Stomach smooth muscle (tissue), 2 donors: ENCODE data around the gene LPIN2.
A peak's percentile ranks its signal among the peaks of the same experiment; 100 is the strongest.

Experiments
- H3K27ac ChIP-seq: one replicate; pipeline ENCODE4 v1.7.0; 2013; ENCODE audit warnings: mild to moderate bottlenecking, low read length, inconsistent platforms
- H3K27me3 ChIP-seq, 2 donors: one replicate each; pipeline ENCODE4 v1.7.0; 2013; ENCODE audit warnings: low read length in 2 of 2; ENCODE audit not compliant: insufficient read depth in 2 of 2, control insufficient read depth in 1 of 2
- H3K36me3 ChIP-seq, 2 donors: one replicate each; pipeline ENCODE4 v1.7.0; 2013; ENCODE audit warnings: low read length in 2 of 2; ENCODE audit not compliant: control insufficient read depth in 2 of 2, insufficient read depth in 2 of 2
- H3K4me1 ChIP-seq: one replicate; pipeline ENCODE4 v1.7.0; 2013; ENCODE audit warnings: low read length; ENCODE audit not compliant: control insufficient read depth, insufficient read depth
- H3K4me3 ChIP-seq, 2 donors: one replicate each; pipeline ENCODE4 v1.7.0; 2013; ENCODE audit warnings: low read length in 2 of 2
- H3K9ac ChIP-seq, 2 donors: one replicate each; pipeline ENCODE4 v1.7.0; 2013; ENCODE audit warnings: low read length in 2 of 2, mild to moderate bottlenecking in 1 of 2
- H3K9me3 ChIP-seq, 2 donors: one replicate each; pipeline ENCODE4 v1.7.0; 2013; ENCODE audit warnings: low read length in 2 of 2; ENCODE audit not compliant: control insufficient read depth in 2 of 2
- donor health status: healthy.
- donor health status: Pancreatic carcinoma.

Gene LPIN2

DNA sequence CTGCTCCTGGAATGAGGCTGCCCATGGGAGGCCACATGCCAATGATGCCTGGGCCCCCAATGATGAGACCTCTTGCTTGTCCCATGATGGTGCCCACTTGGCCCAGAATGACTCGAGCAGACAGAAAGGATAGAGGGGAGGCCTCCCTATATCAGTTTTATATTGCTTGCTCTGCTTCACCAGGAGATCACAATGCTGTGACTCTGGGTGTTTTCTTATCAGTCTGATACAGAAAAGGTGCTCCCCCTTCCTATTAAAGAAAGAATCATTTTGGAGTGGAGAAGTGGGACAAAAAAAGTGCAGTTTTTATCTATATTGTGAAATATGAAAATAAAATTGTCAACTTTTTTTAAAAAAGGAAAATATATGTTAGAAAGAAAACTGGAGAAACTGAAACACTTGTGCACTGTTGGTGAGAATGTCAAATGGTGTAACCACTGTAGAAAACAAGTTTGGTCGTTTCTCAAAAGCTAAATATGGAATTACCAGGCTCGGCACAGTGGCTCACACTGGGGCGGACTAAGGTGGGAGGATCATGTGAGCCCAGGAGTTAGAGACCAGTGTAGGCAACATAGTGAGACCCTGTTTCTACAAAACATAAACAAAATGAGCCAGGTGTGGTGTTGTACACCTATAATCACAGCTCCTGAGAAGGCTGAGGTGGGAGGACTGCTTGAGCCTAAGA is 21.8 kb downstream of the LPIN2 start:
- Histone ChIP-seq H3K27ac (no peak overlapping the region), H3K4me3 (no peak overlapping the region), H3K4me1 (no peaks in the 10 kb centered on the region), H3K9me3 (no peaks in the 10 kb centered on the region), H3K27me3 (no peaks in the 10 kb centered on the region), H3K36me3 (no peaks in the 10 kb centered on the region), H3K9ac (no peak overlapping the region)

DNA sequence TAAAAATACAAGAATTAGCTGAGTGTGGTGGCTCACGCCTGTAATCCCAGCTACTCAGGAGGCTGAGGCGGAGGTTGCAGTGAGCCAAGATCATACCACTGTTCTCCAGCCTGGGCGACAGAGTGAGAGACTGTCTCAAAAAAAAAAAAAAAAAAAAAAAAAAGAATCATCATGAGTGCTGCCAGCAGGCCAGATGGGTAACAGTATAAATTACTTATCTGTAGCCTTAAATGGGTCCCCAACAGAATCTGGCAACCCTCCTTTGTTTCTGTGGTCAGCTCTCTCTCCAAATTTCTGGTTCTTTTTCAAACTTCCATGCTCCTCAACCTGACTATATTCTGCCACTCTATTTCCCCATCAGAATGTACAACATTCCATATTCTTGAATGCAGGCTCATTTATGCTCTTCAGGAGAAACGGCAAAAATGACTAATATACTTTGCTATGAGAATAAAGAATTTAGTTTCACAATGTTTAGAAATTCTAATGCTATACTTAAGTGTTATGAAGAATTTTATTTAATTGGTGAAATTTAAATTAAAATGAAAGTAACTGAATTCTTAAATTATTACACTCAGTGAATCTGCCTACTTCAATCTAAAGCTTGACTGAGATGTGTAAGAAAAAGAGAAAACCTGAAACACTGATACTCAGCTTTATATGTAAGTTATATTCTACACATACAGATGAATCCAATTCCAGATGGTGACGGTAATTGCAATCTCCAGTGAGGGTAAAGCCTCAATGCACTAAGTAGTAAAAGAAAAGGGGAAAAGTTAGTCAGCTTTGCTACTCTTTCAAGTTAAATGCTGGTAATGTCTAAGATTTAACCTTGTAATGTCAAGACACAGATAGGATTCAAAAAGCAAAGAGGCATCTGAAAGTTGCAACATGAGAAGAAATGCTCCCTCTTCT is 24.8 kb downstream of the LPIN2 start:
- Histone ChIP-seq H3K4me3 (no peak overlapping the region), H3K4me1 (no peaks in the 10 kb centered on the region), H3K9ac (no peak overlapping the region), H3K36me3 (no peaks in the 10 kb centered on the region), H3K27ac (no peak overlapping the region), H3K9me3 (no peaks in the 10 kb centered on the region), H3K27me3 (no peaks in the 10 kb centered on the region)

DNA sequence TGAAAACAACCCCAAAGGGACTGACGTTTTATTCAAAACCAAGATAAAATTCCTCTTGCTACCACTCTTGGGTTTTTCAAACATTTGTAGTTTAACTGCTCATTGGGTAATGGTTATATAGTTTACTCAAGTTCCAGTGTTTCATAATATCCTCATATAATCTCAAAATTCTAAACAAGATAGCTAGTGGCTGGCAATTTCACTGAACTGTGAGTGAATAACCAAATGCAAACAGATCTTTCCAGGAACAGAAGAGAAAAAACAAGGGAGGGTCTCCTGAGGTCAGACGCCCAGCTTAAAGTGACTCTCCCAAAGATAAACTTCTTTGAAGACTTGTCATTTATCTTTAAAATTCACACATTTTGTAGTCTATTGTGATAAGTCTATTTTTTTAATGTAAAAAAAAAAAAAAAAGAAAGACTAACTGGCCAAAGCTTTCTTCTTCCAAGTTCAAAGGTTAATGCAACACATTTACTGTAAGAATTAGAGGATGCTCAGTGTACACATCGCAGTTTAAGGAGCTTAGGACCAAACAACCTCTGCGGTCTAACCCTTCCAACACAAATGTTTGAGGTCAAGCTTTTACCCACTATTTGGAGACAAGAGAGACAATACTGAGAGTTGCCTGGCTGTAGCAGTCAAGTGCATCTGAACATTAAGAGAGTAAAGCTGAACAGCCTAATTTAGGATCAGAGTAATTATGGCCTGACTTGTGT is 26.6 kb downstream of the LPIN2 start:
- no peak overlapping the region for H3K27ac ChIP-seq
- H3K9ac ChIP-seq = no peak overlapping the region
- H3K4me3 ChIP-seq = no peak overlapping the region
- H3K36me3 ChIP-seq = no peaks in the 10 kb centered on the region
- H3K9me3 ChIP-seq = no peaks in the 10 kb centered on the region
- H3K4me1 ChIP-seq = no peaks in the 10 kb centered on the region
- H3K27me3 ChIP-seq = no peaks in the 10 kb centered on the region

DNA sequence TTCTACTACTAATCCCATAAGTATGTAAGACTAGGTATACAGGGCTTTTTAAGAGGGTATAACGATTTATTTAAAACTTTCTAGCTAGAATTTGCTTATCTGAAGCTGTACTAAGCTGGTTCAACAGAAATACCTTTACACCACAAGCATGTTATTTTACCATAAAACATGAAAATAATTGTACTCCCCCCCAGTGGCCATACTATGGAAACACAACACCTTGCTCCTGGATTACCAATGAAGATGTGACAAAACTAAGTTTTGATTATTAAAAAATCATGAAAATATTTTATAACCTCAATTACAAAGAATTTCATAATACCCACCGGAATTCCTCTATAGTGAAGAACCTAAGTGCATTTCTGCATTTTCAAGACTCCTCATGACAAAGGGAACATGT is 27.3 kb downstream of the LPIN2 start:
- no peak overlapping the region for H3K27ac ChIP-seq
- H3K36me3 ChIP-seq = no peaks in the 10 kb centered on the region
- H3K9ac ChIP-seq = no peak overlapping the region
- H3K4me1 ChIP-seq = no peaks in the 10 kb centered on the region
- no peaks in the 10 kb centered on the region for H3K9me3 ChIP-seq
- no peaks in the 10 kb centered on the region for H3K27me3 ChIP-seq
- H3K4me3 ChIP-seq = no peak overlapping the region

DNA sequence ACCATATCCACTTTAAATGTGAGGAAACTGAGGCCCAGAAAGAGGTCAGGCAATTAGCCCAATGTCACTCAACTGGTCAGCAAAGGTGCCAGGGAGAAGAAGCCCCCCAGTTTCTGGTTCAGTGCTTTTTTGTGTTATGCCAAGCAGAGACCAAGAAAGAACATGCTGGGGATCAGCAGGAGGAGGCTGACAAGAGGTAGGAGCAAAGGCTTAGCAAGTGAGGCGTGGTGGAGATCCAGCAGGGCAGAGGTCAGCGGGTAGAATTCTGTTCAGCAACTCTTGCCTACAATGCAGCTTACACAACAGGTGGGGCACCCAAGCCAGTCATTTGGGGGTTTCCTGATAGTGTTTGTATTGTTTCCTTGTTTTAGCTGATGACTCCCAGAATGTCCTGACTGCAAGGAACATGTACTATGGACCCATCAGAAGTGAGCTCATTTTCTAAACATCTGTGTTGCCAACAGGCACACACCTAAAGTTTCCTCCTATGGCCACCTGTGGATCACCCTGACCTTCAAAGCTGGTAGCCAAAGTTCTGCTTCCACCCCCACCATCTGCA is 28.2 kb downstream of the LPIN2 start:
- H3K4me3 ChIP-seq = no peak overlapping the region
- no peaks in the 10 kb centered on the region for H3K9me3 ChIP-seq
- H3K27me3 ChIP-seq = no peaks in the 10 kb centered on the region
- no peaks in the 10 kb centered on the region for H3K36me3 ChIP-seq
- no peak overlapping the region for H3K9ac ChIP-seq
- no peak overlapping the region for H3K27ac ChIP-seq
- peaks cover 3% of the 10 kb centered on the region for H3K4me1 ChIP-seq

DNA sequence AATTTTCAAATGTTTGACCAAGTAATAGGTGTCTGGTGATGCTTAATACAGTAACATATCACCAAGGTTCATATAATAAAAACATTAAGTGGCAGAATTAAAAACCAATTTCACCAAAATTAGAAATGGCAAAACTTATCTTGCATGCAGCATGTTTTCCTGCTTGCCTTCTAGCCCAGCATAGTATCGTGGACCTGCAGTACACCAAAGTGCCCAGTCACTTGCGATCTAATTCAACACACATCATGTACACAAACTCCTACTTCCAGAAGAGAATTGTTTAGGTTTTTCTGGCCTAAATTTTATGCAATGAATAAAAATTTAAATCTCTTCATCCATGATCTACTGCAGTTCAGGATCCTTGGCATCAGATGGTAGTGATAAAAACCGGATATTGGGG is 28.9 kb downstream of the LPIN2 start:
- Histone ChIP-seq H3K36me3 (no peaks in the 10 kb centered on the region), H3K27me3 (no peaks in the 10 kb centered on the region), H3K4me3 (no peak overlapping the region), H3K9ac (no peak overlapping the region), H3K27ac (no peak overlapping the region), H3K9me3 (no peaks in the 10 kb centered on the region), H3K4me1 (peaks cover 3% of the 10 kb centered on the region)

DNA sequence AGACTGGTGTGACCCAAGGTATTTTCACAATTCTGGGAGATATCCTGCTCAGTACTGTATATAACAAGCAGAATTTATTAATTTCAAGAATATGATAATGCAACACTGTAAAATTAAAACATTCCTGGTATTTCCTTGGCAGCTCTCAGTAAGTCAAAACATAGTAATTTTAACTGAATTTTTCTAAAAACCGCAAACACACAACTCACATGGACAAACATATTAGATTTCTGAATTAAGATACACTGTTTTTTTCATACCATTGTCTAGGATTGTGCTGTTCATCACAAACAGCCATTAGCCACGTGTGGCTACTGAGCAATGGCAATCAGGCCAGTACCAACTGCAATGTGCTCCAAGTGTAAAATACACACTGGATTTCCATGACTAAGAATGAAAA is 29.6 kb downstream of the LPIN2 start:
- H3K27ac ChIP-seq = no peak overlapping the region
- H3K4me1 ChIP-seq = peaks cover 3% of the 10 kb centered on the region
- H3K9ac ChIP-seq = no peak overlapping the region

DNA sequence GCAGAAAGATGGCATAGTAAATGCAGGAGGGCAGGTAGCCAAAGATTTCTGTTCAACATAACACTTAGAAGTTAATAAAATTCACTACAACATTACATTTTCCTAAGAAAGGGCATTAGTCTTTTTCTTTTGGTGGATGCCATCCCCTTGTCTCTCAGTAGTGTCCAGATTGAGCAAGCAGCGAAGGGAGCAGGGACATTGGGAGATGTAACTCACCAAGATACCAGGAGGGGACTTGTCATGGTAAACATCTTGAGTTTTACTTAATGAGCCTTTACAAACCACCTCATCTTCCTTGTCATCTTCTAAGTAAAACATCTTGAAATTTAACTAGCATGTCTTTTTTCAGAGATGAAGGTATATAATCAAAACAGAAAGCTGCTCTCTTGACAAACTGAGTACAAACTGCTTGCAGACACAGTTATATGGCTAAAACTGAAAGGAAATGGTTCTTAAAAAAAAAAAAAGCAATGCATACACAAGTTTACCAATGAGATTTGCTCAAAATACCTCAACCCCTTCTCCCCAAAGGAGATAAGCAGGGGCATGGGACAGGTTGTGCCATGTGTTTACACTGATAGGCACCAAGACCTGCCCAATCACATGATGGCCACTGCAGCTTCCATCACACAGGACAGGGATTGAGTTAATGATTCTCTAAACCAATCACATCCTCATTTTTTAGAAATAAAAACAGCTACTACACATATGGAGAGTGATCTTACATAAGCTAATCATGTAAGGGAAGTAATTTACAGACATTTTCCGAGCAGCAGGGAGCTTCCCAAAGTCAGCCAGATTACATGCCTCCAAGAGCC is 30.3 kb downstream of the LPIN2 start:
- Histone ChIP-seq H3K27me3 (no peaks in the 10 kb centered on the region), H3K36me3 (no peaks in the 10 kb centered on the region), H3K9me3 (no peaks in the 10 kb centered on the region), H3K27ac (no peak overlapping the region), H3K9ac (peak overlapping the region in 1 of 2 donors; percentile 43), H3K4me3 (peak overlapping the region in 1 of 2 donors; percentile 44), H3K4me1 (peaks cover 3% of the 10 kb centered on the region)

More for the DNA sequence above, 29.6 kb downstream of the LPIN2 start:
- H3K27me3 ChIP-seq = no peaks in the 10 kb centered on the region
- H3K4me3 ChIP-seq = peak overlapping the region in 1 of 2 donors; percentile 44
- H3K9me3 ChIP-seq = no peaks in the 10 kb centered on the region
- no peaks in the 10 kb centered on the region for H3K36me3 ChIP-seq

DNA sequence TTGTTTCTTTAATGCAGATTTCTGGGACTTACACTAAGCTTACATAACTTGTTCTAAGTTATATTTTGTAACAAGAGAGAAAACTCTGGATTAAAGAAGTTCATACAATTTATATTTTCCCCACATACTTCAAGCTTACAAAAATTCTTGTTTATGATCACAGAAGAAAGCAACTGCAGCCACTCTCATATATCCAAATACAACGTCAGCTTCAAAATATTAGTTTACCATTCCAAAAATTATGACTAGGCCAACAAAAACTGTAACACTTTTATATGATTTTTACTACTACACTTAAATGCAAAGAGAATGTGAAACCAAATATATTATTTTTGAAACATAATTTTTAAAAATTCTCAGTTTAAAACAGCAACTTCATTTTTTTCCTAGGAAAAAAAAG is 30.9 kb downstream of the LPIN2 start:
- peaks cover 3% of the 10 kb centered on the region for H3K4me1 ChIP-seq
- H3K27ac ChIP-seq = no peak overlapping the region
- H3K27me3 ChIP-seq = no peaks in the 10 kb centered on the region
- H3K9ac ChIP-seq = no peak overlapping the region
- H3K36me3 ChIP-seq = no peaks in the 10 kb centered on the region
- H3K9me3 ChIP-seq = no peaks in the 10 kb centered on the region
- peak overlapping the region in 1 of 2 donors; percentile 41 for H3K4me3 ChIP-seq

DNA sequence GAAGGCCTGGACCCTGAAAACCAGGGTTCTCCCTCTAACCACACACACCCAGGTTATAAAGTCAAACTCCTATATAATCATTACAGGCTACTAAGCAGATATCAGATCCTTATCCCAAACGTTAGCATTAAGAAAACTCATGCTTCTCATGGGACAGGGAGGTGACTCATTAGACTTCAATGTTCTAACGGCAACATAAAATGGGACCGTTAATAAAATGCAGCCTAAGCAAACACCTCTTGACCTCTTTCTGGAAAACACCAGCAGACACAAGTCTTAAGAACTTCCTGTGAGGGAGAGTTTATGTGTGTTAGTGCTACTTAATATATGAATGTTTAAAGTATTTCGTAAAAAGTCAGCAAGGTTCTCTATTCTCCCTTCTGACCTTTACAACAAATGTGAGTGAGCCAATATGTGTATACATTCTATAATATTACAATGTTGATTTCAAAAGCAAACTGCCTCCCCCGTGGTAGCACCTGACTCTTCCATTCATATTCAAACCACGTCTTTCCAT is 31.7 kb downstream of the LPIN2 start:
- H3K27ac ChIP-seq = peak overlapping the region; percentile 26
- H3K4me3 ChIP-seq = peak overlapping the region; percentile 2 to 16
- peaks cover 3% of the 10 kb centered on the region for H3K4me1 ChIP-seq
- H3K27me3 ChIP-seq = no peaks in the 10 kb centered on the region
- no peaks in the 10 kb centered on the region for H3K9me3 ChIP-seq
- no peak overlapping the region for H3K9ac ChIP-seq
- no peaks in the 10 kb centered on the region for H3K36me3 ChIP-seq
